Measurements from ENCODE around the gene SEMA3F. TPM values are rescaled to one million over a fixed set of nuclear protein-coding genes. Genes with fewer than 3 reads are reported as not detected.

SEMA3F gene
- total and polyA plus RNA-seq, 4 donors = 0.60 to 4.8 (median 2.1) TPM

DNA sequence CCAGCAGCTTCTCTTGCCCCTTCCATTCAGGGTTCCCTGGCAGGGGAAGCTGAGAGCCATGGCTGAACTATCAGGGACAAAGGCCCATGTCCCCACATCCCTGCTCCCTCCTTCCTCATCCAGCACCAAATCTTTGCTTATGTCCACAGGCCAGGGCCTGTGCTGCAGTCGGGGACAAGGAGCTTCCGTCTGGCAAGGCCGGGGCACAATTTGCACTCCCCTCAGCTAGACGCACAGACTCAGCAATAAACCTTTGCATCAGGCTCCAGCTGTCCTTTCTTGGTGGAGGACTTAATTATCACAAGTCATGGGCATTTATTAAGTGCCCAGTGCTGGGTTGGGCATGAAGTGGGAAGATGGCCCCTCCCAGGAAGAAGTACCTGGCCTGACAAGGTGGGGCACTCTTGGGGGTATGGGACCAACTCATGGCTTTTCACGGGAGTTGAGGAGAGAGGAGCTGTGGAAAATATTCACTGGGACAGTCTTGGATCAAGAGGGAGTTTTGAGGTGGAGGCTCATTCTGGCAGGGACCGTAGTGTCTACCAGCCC, 41.2 kb downstream of the SEMA3F start:
- TF ChIP-seq EGR1 (IDR thresholded peaks at IDR 0.05; ENCODE audit: low read depth in 2 of 2) = no peak
- TF ChIP-seq SP1 (IDR thresholded peaks at IDR 0.05) = peak; percentile 71
- peak in 1 of 2 donors; percentile 24 for TF ChIP-seq HNF4A (conservative IDR thresholded peaks at IDR 0.05)
- peak in 1 of 2 donors; percentile 2 for TF ChIP-seq JUND (IDR thresholded peaks at IDR 0.05)
- peak in 1 of 2 donors; percentile 55 for TF ChIP-seq RXRA (IDR thresholded peaks at IDR 0.05)
- no peak for TF ChIP-seq YY1 (IDR thresholded peaks at IDR 0.05)
- peak; percentile 2 for TF ChIP-seq FOXA2 (IDR thresholded peaks at IDR 0.05)
- no peaks in the 10 kb centered on the region for H3K36me3 ChIP-seq (ENCODE audit: control insufficient read depth in 4 of 4, insufficient read depth in 3 of 4, low read depth in 1 of 4, low read length in 3 of 4)
- peaks cover 17 to 55% (median 38%) of the 10 kb centered on the region in 4 donors for H3K4me1 ChIP-seq (ENCODE audit: control insufficient read depth in 4 of 4, insufficient read depth in 4 of 4, low read length in 3 of 4)
- H3K27me3 ChIP-seq (ENCODE audit: control insufficient read depth in 4 of 4, insufficient read depth in 4 of 4, low read length in 3 of 4) = no peaks in the 10 kb centered on the region
- WGBS = 31% methylated on average over 6 of the region's 6 CpGs
- DNase-seq (ENCODE audit: low spot score) = no peak
- H3K9me3 ChIP-seq (ENCODE audit: control insufficient read depth in 4 of 4, low read length in 3 of 4) = no peaks in the 10 kb centered on the region
- peak overlapping the region in 1 of 2 donors; percentile 55 for H3K9ac ChIP-seq (ENCODE audit: low read depth in 1 of 2, low read length in 2 of 2)
- peak overlapping the region; percentile 97 to 99 for H3K27ac ChIP-seq (ENCODE audit: low read depth in 1 of 2, low read length in 2 of 2)
- no peak overlapping the region for H3K4me3 ChIP-seq (ENCODE audit: low read depth in 1 of 3, low read length in 3 of 3)

DNA sequence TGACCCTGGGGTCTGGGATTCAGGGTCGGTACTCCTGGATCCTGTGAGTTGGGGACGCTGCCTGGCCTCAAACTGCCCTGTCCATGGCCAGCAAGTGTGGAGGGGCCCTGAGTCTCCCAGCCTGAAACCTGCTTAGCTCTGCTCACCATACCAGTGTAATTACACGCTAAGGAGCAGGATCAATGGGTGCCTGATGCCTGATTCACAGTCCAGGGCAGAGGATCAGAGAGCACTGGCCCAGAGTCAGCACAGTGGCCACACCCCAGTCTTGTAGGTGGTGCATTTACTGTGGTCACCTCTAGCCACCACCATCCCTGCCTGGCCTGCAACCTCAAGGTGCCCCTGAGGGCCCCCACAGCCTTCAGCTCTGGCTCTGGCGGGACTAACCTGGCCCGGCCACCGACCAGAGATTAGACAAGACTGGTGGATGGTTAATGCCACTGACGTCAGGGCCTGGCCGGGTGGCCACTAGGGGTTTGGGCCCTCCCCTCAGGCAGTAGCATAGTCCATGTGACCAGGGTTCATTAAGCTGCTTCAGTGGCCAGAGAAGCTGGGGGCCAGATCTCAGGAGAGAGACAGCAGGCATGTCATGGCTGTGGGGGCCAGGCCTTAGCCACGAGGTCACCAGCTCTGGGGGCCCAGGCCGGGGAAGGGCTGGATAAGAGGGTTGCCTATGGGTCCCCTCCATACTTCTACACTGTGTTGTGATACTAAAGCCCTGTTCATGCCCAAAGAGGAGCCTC, 46.6 kb downstream of the SEMA3F start:
- DNase-seq (ENCODE audit: low spot score) = no peak
- H3K27me3 ChIP-seq (ENCODE audit: control insufficient read depth in 4 of 4, insufficient read depth in 4 of 4, low read length in 3 of 4) = no peaks in the 10 kb centered on the region

More for the DNA sequence above, 46.6 kb downstream of the SEMA3F start:
- Histone ChIP-seq H3K9me3 (ENCODE audit: control insufficient read depth in 4 of 4, low read length in 3 of 4) (no peaks in the 10 kb centered on the region), H3K27ac (ENCODE audit: low read depth in 1 of 2, low read length in 2 of 2) (peak overlapping the region; percentile 95 to 96), H3K4me3 (ENCODE audit: low read depth in 1 of 3, low read length in 3 of 3) (no peak overlapping the region), H3K4me1 (ENCODE audit: control insufficient read depth in 4 of 4, insufficient read depth in 4 of 4, low read length in 3 of 4) (peaks cover 30 to 59% (median 45%) of the 10 kb centered on the region in 4 donors), H3K9ac (ENCODE audit: low read depth in 1 of 2, low read length in 2 of 2) (peak overlapping the region; percentile 30 to 36), H3K36me3 (ENCODE audit: control insufficient read depth in 4 of 4, insufficient read depth in 3 of 4, low read depth in 1 of 4, low read length in 3 of 4) (no peaks in the 10 kb centered on the region)
- 42% methylated on average over 10 of the region's 10 CpGs for WGBS
- no peak for TF ChIP-seq FOXA2 (IDR thresholded peaks at IDR 0.05)
- TF ChIP-seq, protein P1, sequence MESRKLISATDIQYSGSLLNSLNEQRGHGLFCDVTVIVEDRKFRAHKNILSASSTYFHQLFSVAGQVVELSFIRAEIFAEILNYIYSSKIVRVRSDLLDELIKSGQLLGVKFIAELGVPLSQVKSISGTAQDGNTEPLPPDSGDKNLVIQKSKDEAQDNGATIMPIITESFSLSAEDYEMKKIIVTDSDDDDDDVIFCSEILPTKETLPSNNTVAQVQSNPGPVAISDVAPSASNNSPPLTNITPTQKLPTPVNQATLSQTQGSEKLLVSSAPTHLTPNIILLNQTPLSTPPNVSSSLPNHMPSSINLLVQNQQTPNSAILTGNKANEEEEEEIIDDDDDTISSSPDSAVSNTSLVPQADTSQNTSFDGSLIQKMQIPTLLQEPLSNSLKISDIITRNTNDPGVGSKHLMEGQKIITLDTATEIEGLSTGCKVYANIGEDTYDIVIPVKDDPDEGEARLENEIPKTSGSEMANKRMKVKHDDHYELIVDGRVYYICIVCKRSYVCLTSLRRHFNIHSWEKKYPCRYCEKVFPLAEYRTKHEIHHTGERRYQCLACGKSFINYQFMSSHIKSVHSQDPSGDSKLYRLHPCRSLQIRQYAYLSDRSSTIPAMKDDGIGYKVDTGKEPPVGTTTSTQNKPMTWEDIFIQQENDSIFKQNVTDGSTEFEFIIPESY (IDR thresholded peaks at IDR 0.05) = peak; percentile 28
- TF ChIP-seq HNF4G (IDR thresholded peaks at IDR 0.05) = peak; percentile 41
- TF ChIP-seq EGR1 (IDR thresholded peaks at IDR 0.05; ENCODE audit: low read depth in 2 of 2) = peak in 1 of 2 donors; percentile 40
- TF ChIP-seq JUND (IDR thresholded peaks at IDR 0.05) = peak in 1 of 2 donors; percentile 85
- peak; percentile 89 for TF ChIP-seq YY1 (IDR thresholded peaks at IDR 0.05)
- TF ChIP-seq, protein P2, sequence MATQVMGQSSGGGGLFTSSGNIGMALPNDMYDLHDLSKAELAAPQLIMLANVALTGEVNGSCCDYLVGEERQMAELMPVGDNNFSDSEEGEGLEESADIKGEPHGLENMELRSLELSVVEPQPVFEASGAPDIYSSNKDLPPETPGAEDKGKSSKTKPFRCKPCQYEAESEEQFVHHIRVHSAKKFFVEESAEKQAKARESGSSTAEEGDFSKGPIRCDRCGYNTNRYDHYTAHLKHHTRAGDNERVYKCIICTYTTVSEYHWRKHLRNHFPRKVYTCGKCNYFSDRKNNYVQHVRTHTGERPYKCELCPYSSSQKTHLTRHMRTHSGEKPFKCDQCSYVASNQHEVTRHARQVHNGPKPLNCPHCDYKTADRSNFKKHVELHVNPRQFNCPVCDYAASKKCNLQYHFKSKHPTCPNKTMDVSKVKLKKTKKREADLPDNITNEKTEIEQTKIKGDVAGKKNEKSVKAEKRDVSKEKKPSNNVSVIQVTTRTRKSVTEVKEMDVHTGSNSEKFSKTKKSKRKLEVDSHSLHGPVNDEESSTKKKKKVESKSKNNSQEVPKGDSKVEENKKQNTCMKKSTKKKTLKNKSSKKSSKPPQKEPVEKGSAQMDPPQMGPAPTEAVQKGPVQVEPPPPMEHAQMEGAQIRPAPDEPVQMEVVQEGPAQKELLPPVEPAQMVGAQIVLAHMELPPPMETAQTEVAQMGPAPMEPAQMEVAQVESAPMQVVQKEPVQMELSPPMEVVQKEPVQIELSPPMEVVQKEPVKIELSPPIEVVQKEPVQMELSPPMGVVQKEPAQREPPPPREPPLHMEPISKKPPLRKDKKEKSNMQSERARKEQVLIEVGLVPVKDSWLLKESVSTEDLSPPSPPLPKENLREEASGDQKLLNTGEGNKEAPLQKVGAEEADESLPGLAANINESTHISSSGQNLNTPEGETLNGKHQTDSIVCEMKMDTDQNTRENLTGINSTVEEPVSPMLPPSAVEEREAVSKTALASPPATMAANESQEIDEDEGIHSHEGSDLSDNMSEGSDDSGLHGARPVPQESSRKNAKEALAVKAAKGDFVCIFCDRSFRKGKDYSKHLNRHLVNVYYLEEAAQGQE (IDR thresholded peaks at IDR 0.05) = peak; percentile 77
- TF ChIP-seq GABPA (IDR thresholded peaks at IDR 0.05 in 1 of 2, conservative IDR thresholded peaks at IDR 0.05 in 1 of 2) = no peak
- TF ChIP-seq TAF1 (conservative IDR thresholded peaks at IDR 0.05) = peak; percentile 33
- TF ChIP-seq NR2F2 (IDR thresholded peaks at IDR 0.05) = no peak
- TF ChIP-seq HNF4A (conservative IDR thresholded peaks at IDR 0.05) = peak; percentile 91 to 98
- no peak for TF ChIP-seq RAD21 (IDR thresholded peaks at IDR 0.05)
- TF ChIP-seq, protein P3, sequence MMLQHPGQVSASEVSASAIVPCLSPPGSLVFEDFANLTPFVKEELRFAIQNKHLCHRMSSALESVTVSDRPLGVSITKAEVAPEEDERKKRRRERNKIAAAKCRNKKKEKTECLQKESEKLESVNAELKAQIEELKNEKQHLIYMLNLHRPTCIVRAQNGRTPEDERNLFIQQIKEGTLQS (IDR thresholded peaks at IDR 0.05) = no peak
- peak; percentile 68 for TF ChIP-seq SP1 (IDR thresholded peaks at IDR 0.05)
- TF ChIP-seq, protein P4, sequence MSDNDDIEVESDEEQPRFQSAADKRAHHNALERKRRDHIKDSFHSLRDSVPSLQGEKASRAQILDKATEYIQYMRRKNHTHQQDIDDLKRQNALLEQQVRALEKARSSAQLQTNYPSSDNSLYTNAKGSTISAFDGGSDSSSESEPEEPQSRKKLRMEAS (IDR thresholded peaks at IDR 0.05) = peak; percentile 31
- TF ChIP-seq, protein P5, sequence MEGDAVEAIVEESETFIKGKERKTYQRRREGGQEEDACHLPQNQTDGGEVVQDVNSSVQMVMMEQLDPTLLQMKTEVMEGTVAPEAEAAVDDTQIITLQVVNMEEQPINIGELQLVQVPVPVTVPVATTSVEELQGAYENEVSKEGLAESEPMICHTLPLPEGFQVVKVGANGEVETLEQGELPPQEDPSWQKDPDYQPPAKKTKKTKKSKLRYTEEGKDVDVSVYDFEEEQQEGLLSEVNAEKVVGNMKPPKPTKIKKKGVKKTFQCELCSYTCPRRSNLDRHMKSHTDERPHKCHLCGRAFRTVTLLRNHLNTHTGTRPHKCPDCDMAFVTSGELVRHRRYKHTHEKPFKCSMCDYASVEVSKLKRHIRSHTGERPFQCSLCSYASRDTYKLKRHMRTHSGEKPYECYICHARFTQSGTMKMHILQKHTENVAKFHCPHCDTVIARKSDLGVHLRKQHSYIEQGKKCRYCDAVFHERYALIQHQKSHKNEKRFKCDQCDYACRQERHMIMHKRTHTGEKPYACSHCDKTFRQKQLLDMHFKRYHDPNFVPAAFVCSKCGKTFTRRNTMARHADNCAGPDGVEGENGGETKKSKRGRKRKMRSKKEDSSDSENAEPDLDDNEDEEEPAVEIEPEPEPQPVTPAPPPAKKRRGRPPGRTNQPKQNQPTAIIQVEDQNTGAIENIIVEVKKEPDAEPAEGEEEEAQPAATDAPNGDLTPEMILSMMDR (IDR thresholded peaks at IDR 0.05; ENCODE audit: low read depth, low read length, missing input control) = peak; percentile 8
- TF ChIP-seq RXRA (IDR thresholded peaks at IDR 0.05) = peak; percentile 64 to 85
- no peak for TF ChIP-seq FOXA1 (IDR thresholded peaks at IDR 0.05)

Measured in liver (tissue), 9 donors.